HG03108 (cell line): ENCODE results near the gene FATE1.

ENCODE experiments used
- ATAC-seq: cut with Tn5 transposase; IDR thresholded peaks from one replicate; pipeline ENCODE4 v1.9.1; 2021; ENCODE audit warnings: moderate library complexity; ENCODE audit not compliant: unreplicated experiment

FATE1 gene

DNA sequence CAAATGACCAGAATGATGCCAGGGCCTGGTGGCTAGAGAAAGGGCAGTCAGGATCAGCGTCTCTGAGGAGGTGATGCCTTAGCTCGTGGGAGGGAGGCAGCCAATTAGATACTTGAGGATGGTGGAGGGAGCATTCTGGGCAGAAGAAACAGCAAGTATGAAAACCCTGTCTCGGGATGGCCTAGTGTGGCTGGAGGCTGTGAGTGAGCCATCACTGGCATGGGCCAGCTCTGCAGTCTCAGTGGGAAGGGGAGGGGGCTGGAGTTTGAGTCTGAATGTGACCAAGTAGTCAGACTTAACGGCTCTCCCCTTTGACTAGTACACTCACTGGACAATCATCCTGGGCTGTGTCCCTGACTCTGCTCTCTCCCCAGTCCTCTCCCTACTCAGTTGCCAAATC is 25.8 kb downstream of the FATE1 start:
- no peak for ATAC-seq

DNA sequence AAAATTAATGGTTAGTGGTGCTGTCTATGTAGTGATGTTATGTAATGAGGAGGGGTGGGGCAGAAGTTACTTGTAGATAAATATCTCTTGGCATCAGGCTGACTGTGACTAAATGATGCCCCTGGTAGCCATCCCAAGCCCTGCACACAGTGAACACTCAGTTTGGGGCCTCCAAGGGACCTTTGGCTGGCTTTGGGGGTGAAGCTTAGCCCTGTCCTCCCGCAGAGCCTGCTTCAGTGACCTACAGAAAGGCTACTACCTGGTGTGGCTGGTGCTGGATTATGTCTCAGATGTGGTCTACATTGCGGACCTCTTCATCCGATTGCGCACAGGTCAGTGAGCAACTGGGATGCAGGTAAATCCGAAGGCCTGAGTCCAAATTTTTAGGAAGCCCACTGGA is 26.5 kb downstream of the FATE1 start:
- no peak for ATAC-seq

DNA sequence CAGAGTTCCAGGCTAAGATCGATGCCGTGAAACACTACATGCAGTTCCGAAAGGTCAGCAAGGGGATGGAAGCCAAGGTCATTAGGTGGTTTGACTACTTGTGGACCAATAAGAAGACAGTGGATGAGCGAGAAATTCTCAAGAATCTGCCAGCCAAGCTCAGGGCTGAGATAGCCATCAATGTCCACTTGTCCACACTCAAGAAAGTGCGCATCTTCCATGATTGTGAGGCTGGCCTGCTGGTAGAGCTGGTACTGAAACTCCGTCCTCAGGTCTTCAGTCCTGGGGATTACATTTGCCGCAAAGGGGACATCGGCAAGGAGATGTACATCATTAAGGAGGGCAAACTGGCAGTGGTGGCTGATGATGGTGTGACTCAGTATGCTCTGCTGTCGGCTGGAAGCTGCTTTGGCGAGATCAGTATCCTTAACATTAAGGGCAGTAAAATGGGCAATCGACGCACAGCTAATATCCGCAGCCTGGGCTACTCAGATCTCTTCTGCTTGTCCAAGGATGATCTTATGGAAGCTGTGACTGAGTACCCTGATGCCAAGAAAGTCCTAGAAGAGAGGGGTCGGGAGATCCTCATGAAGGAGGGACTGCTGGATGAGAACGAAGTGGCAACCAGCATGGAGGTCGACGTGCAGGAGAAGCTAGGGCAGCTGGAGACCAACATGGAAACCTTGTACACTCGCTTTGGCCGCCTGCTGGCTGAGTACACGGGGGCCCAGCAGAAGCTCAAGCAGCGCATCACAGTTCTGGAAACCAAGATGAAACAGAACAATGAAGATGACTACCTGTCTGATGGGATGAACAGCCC is 28.0 kb downstream of the FATE1 start:
- no peak for ATAC-seq

DNA sequence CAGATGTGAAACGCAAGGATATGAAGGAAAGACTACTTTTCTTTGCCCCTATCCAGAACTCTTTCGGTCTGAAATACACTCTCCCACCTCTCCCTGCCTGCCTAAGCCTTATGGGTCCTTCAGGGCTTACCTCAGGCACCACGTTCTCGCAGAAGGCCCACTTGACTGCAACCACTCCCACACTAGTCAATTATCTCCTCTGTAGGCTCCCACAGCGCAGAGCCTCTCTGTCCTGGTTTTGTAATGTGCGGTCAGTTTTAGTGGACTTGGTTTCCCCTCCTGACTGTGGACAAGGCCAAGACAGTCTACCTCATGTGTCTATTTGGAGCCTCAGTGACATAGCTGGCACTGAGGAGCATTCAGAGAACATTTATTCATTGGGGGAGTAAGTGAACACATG is 29.8 kb downstream of the FATE1 start:
- ATAC-seq, result no peak

DNA sequence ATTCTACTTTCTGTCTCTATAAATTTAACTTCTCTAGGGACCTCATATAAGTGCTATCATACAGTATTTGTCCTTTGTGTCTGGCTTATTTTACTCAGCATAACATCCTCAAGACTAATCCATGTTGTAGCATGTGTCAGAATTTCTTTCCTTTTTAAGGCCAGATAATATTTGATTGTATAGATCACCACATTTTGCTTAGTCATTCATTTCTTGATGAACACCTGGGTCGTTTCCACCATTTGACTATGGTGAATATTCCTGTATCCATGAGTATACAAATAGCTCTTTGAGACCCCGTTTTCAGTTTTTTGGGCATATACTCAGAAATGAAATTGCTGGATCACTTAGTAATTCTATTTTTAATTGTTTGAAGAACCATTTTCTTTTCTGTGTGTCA is 30.7 kb downstream of the FATE1 start:
- no peak for ATAC-seq

DNA sequence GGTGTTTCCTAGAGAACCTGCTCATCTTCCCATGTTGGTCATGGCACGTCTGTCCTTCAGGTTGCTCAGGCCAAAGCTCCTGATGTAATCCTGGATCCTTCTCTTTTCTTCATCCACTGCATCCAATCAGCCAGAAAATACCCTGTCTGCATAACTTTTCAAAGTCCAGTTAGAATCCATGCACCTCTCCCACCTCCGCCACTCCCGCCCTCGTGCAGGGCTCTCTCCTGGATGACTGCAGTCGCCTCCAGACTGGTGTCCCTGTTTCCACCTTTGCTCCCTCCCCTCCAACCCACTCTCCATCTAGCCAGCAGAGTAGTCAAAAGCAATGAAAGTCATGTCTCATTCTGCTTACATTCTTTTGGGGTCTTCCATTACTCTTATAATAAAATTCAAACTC is 34.7 kb downstream of the FATE1 start:
- ATAC-seq, result no peak

DNA sequence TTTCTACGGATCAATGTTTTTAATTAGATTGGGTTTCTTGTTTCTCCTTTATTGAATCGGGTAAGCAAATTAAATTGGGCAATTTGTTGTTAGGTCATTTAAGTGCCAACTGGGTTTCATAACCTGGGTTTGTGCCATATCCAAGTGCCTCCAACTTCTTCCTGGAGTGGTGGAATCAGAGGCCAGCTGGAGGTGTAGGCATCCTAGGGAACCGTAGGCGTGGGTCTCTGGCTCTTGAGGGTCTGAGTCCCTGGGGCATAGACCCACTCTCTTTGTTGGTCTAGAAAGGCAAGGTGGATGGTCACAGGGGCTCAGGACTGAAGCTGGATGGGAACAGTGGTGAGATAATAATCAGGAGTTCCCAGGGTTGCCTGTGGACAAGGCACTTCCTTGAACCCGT is 37.0 kb downstream of the FATE1 start:
- ATAC-seq, result no peak

GRCh38 chrX:151753313-151754046 is 37.6 kb downstream of the FATE1 start:
- ATAC-seq, result peak; percentile 80

GRCh38 chrX:151754047-151754429 is 38.2 kb downstream of the FATE1 start:
- no peak for ATAC-seq

- ATAC-seq, result no peak
Measured at GRCh38 chrX:151754641-151755215, 38.9 kb downstream of the FATE1 start.

- no peak for ATAC-seq
Measured at GRCh38 chrX:151759041-151759708, 43.3 kb downstream of the FATE1 start.

GRCh38 chrX:151762802-151763201 is 47.0 kb downstream of the FATE1 start:
- ATAC-seq, result no peak

DNA sequence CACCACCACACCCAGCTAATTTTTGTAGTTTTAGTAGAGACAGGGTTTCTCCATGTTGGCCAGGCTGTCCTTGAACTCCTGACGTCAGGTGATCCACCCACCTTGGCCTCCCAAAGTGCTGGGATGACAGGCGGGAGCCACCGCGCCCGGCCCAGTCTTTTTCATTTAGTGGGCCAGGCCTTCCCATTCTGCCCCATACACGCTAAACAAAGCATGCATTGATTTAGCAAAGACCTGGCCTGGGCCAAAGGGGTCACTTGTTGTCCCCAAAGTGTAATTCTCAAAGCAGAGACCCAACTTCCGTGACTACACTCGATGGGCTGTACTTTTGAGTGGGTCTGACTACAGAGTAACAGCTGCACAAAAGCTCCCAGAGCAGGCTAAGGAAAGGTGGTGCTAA is 47.9 kb downstream of the FATE1 start:
- ATAC-seq, result no peak

GRCh38 chrX:151765026-151765425 is 49.2 kb downstream of the FATE1 start:
- ATAC-seq, result no peak

GRCh38 chrX:151771726-151772125 is 55.9 kb downstream of the FATE1 start:
- no peak for ATAC-seq
